Bronchial epithelial cell (primary cell): ENCODE measurements around the gene EPHB6. TPM values are rescaled to one million over a fixed set of nuclear protein-coding genes. Genes with fewer than 3 reads are reported as not detected.
A peak's percentile ranks its signal among the peaks of the same experiment; 100 is the strongest.

Source experiments
- DNase-seq: peaks from one replicate; pipeline ENCODE4 v3.0.0-alpha.2; 2010; ENCODE audit warnings: low read depth
- FAIRE-seq: peaks from 2 replicates; lab custom pipeline; 2011; peaks lifted over from hg19 to GRCh38; lab: Jason Lieb, UNC
- H3K27me3 ChIP-seq: 2 replicates; pipeline ENCODE4 v1.5.1; 2011; ENCODE audit warnings: low read length; ENCODE audit not compliant: control insufficient read depth, insufficient read depth
- H3K36me3 ChIP-seq: 2 replicates; pipeline ENCODE4 v1.5.1; 2011; ENCODE audit warnings: low read length; ENCODE audit not compliant: control insufficient read depth, insufficient read depth
- H3K4me3 ChIP-seq: 2 replicates; pipeline ENCODE4 v1.5.1; 2011; ENCODE audit warnings: mild to moderate bottlenecking, low read depth, low read length, control low read depth
- CTCF ChIP-seq: IDR thresholded peaks from 2 replicates; pipeline ENCODE4 v1.5.1; 2011; ENCODE audit warnings: mild to moderate bottlenecking, moderate library complexity, low read length, control low read depth, inconsistent platforms; ENCODE audit not compliant: insufficient read depth, severe bottlenecking
- total RNA-seq: library from RNA; depleted of rRNA; stranded (reverse); fragments of >200 nt; gene quantifications from 2 replicates; pipeline ENCODE4 v1.2.1, GENCODE V29; 2014

The EPHB6 gene
- total RNA-seq, 1 donor from 2014 or later: under 0.01 TPM

- peaks cover 10% of the 10 kb centered on the region for H3K27me3 ChIP-seq
- TF ChIP-seq CTCF: no peak
- H3K36me3 ChIP-seq: no peaks in the 10 kb centered on the region
- no peak for DNase-seq
- H3K4me3 ChIP-seq: no peak overlapping the region
- no peak for FAIRE-seq
These were observed 28.3 kb downstream of the EPHB6 start for GRCh38 chr7:142883145-142883544.

GRCh38 chr7:142883571-142884285 lies 28.9 kb downstream of the EPHB6 start:
- H3K4me3 ChIP-seq: no peak overlapping the region
- DNase-seq (no peak), FAIRE-seq (no peak)
- H3K27me3 ChIP-seq: peaks cover 10% of the 10 kb centered on the region
- no peaks in the 10 kb centered on the region for H3K36me3 ChIP-seq
- TF ChIP-seq CTCF: no peak

- peaks cover 10% of the 10 kb centered on the region for H3K27me3 ChIP-seq
- no peak overlapping the region for H3K4me3 ChIP-seq
- no peak for DNase-seq
- H3K36me3 ChIP-seq: no peaks in the 10 kb centered on the region
- no peak for TF ChIP-seq CTCF
- FAIRE-seq: no peak
These were observed 29.4 kb downstream of the EPHB6 start for GRCh38 chr7:142884286-142884640.

GRCh38 chr7:142885311-142886230 lies 30.7 kb downstream of the EPHB6 start, which contains the start of gene TRPV6:
TSS of gene TRPV6 (minus strand) at chr7:142885745.
- Histone ChIP-seq H3K27me3 (peaks cover 6% of the 10 kb centered on the region), H3K4me3 (peak within 1 kb of the TSS; percentile 6), H3K36me3 (no peaks in the 10 kb centered on the region)
- no peak for TF ChIP-seq CTCF
- peak; percentile 55 for DNase-seq
- FAIRE-seq: no peak

- no peak overlapping the region for H3K4me3 ChIP-seq
- no peak for TF ChIP-seq CTCF
- DNase-seq: no peak
- no peak for FAIRE-seq
- peaks cover 6% of the 10 kb centered on the region for H3K27me3 ChIP-seq
- no peaks in the 10 kb centered on the region for H3K36me3 ChIP-seq
These were observed 32.0 kb downstream of the EPHB6 start for GRCh38 chr7:142886866-142887265.
